Activated naive CD4-positive, alpha-beta T cell treated with anti-CD3 and anti-CD28 coated beads, Interleukin-2, amount 10 ng/mL, durations not matched to agents 7 days and 5 days (primary cell): ENCODE measurements around the gene TCF12.
"Not testable (repeated sequence)": the region's sequence is repeated elsewhere in the genome, so short reads cannot be mapped to it uniquely, and the experiment has no call there.

Source experiments
- CTCF ChIA-PET: fragments of 350-600 bp; sonication (Branson Sonifier 250); formaldehyde crosslinking; loops from one replicate; lab custom pipeline; 2021; ENCODE audit warnings: antibody characterized with exemption; lab: Charles Lee
- DNase-seq: peaks from one replicate; pipeline ENCODE4 v3.0.0-alpha.2; 2020
- H3K27ac Mint-ChIP-seq: one replicate; pipeline ENCODE4 v1.8.0; 2021; ENCODE audit warnings: mild to moderate bottlenecking, moderate library complexity, mixed read lengths
- H3K27me3 Mint-ChIP-seq: one replicate; pipeline ENCODE4 v1.8.0; 2021; ENCODE audit warnings: mild to moderate bottlenecking, mixed read lengths
- H3K36me3 Mint-ChIP-seq: one replicate; pipeline ENCODE4 v1.8.0; 2021; ENCODE audit warnings: mixed read lengths
- H3K4me1 Mint-ChIP-seq: one replicate; pipeline ENCODE4 v1.8.0; 2021; ENCODE audit warnings: mixed read lengths
- H3K4me3 Mint-ChIP-seq: one replicate; pipeline ENCODE4 v1.8.0; 2021; ENCODE audit warnings: mild to moderate bottlenecking, moderate library complexity, mixed read lengths
- H3K9me3 Mint-ChIP-seq: one replicate; pipeline ENCODE4 v1.8.0; 2021; ENCODE audit warnings: mixed read lengths

The TCF12 gene

GRCh38 chr15:56923174-56923591, 4.7 kb downstream of the TCF12 start:
- Mint-ChIP-seq H3K27ac (no peak overlapping the region), H3K4me1 (peaks cover 23% of the 10 kb centered on the region), H3K4me3 (no peak overlapping the region), H3K27me3 (no peaks in the 10 kb centered on the region), H3K9me3 (no peaks in the 10 kb centered on the region), H3K36me3 (peaks cover 45% of the 10 kb centered on the region)
- no peak for DNase-seq
- CTCF ChIA-PET = no interaction called here

GRCh38 chr15:56927816-56928215, 9.4 kb downstream of the TCF12 start:
- CTCF ChIA-PET = interaction anchor here (0.9 kb wide), 1 partner anchor 10 kb away, joined by 3 read pairs; the partner anchor contains the start of gene TCF12
- no peaks in the 10 kb centered on the region for H3K9me3 Mint-ChIP-seq
- peaks cover 54% of the 10 kb centered on the region for H3K36me3 Mint-ChIP-seq
- no peaks in the 10 kb centered on the region for H3K27me3 Mint-ChIP-seq
- DNase-seq = no peak
- no peak overlapping the region for H3K27ac Mint-ChIP-seq
- H3K4me1 Mint-ChIP-seq = peaks cover 26% of the 10 kb centered on the region
- no peak overlapping the region for H3K4me3 Mint-ChIP-seq

GRCh38 chr15:56929399-56929798, 11.0 kb downstream of the TCF12 start:
- Mint-ChIP-seq H3K9me3 (no peaks in the 10 kb centered on the region), H3K4me1 (peaks cover 20% of the 10 kb centered on the region), H3K27me3 (no peaks in the 10 kb centered on the region), H3K27ac (no peak overlapping the region), H3K4me3 (no peak overlapping the region), H3K36me3 (peaks cover 41% of the 10 kb centered on the region)
- no peak for DNase-seq
- CTCF ChIA-PET = interaction anchor here (0.8 kb wide), 1 partner anchor 110 kb away, joined by 3 read pairs; no protein-coding TSS in a partner anchor

- H3K27ac Mint-ChIP-seq = no peak overlapping the region
- no peak for DNase-seq
- CTCF ChIA-PET = interaction anchor here (0.8 kb wide), 1 partner anchor 111 kb away, joined by 3 read pairs; no protein-coding TSS in a partner anchor
- no peaks in the 10 kb centered on the region for H3K9me3 Mint-ChIP-seq
- H3K27me3 Mint-ChIP-seq = no peaks in the 10 kb centered on the region
- H3K4me1 Mint-ChIP-seq = peaks cover 20% of the 10 kb centered on the region
- H3K4me3 Mint-ChIP-seq = no peak overlapping the region
- peaks cover 42% of the 10 kb centered on the region for H3K36me3 Mint-ChIP-seq
These were observed 11.5 kb downstream of the TCF12 start for GRCh38 chr15:56929933-56930332.

GRCh38 chr15:56930669-56931313, 12.3 kb downstream of the TCF12 start:
- H3K4me1 Mint-ChIP-seq = peaks cover 17% of the 10 kb centered on the region
- DNase-seq = no peak
- no peak overlapping the region for H3K4me3 Mint-ChIP-seq
- H3K9me3 Mint-ChIP-seq = peaks cover 2% of the 10 kb centered on the region
- no peaks in the 10 kb centered on the region for H3K27me3 Mint-ChIP-seq
- no peak overlapping the region for H3K27ac Mint-ChIP-seq
- CTCF ChIA-PET = no interaction called here
- H3K36me3 Mint-ChIP-seq = peaks cover 38% of the 10 kb centered on the region

- Mint-ChIP-seq H3K4me3 (no peak overlapping the region), H3K27ac (no peak overlapping the region), H3K27me3 (no peaks in the 10 kb centered on the region), H3K4me1 (peaks cover 17% of the 10 kb centered on the region), H3K36me3 (peaks cover 39% of the 10 kb centered on the region), H3K9me3 (peaks cover 5% of the 10 kb centered on the region)
- DNase-seq = no peak
- CTCF ChIA-PET = interaction anchor here (1.4 kb wide), 1 partner anchor 17 kb away, joined by 4 read pairs; no protein-coding TSS in a partner anchor
These were observed 13.4 kb downstream of the TCF12 start for GRCh38 chr15:56931639-56932508.

DNA sequence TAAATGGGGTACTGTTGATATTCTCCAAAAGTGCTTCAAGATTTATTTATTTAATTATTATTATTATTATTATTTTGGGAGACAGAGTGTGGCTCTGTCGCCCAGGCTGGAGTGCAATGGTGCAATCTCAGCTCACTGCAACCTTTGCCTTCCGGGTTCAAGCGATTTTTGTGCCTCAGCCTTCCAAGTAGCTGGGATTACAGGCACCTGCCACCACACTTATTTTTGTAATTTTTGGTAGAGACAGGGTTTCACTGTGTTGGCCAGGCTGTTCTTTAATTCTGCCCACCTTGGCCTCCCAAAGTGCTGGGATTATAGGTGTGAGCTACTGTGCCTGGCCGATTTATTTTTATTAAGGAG, 14.0 kb downstream of the TCF12 start:
- not testable (repeated sequence) for H3K27me3 Mint-ChIP-seq, H3K27ac Mint-ChIP-seq, DNase-seq, H3K4me3 Mint-ChIP-seq, H3K9me3 Mint-ChIP-seq
- CTCF ChIA-PET = interaction anchor here (1.4 kb wide), 1 partner anchor 16 kb away, joined by 4 read pairs; no protein-coding TSS in a partner anchor
- Mint-ChIP-seq H3K4me1 (peaks cover 17% of the 10 kb centered on the region), H3K36me3 (peaks cover 41% of the 10 kb centered on the region)

DNA sequence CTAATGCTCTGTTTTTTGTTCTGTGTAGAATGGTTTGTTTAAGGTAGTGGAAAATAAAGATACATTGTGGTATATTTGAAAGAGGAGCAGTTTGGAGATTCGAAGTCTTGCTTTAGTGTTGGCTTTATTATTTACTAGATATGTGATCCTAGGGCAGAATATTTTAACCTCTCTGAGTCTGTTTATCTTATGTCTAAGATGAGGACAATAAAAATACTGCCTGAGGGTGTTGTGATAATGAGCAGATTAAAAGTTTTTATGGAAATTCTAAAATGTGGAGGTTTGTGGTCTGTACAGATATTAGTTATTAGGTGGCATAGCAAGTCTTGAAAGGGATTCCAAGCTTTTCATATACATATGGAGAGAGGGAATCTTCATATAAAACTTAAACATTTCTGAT, 15.0 kb downstream of the TCF12 start:
- CTCF ChIA-PET = interaction anchor here (1.4 kb wide), 1 partner anchor 15 kb away, joined by 4 read pairs; no protein-coding TSS in a partner anchor
- Mint-ChIP-seq H3K4me3 (no peak overlapping the region), H3K27ac (no peak overlapping the region), H3K36me3 (peaks cover 38% of the 10 kb centered on the region), H3K27me3 (no peaks in the 10 kb centered on the region), H3K4me1 (peaks cover 17% of the 10 kb centered on the region), H3K9me3 (peaks cover 5% of the 10 kb centered on the region)
- no peak for DNase-seq

DNA sequence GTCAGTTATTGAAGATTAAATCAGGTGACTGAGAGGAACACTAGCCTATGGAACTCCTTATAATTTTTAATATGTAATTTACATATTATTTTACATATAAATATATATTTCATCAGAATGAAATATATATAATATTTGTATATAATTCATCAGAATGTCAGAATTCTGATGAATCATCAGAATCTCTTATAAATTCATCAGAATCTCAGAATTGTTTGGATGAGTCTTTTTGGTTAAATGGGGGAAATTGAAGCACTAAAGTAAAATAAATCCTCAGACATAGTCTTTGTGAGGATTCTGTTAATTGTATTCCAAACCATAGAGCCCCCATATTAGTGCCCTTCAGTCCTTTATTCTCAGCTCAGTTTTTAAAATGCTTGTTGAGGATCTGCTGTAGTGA, 15.4 kb downstream of the TCF12 start:
- H3K27ac Mint-ChIP-seq = no peak overlapping the region
- no peak for DNase-seq
- peaks cover 17% of the 10 kb centered on the region for H3K4me1 Mint-ChIP-seq
- CTCF ChIA-PET = no interaction called here
- H3K36me3 Mint-ChIP-seq = peaks cover 36% of the 10 kb centered on the region
- H3K4me3 Mint-ChIP-seq = no peak overlapping the region
- no peaks in the 10 kb centered on the region for H3K27me3 Mint-ChIP-seq
- H3K9me3 Mint-ChIP-seq = peaks cover 5% of the 10 kb centered on the region

- Mint-ChIP-seq H3K4me3 (no peak overlapping the region), H3K36me3 (peaks cover 36% of the 10 kb centered on the region), H3K27ac (no peak overlapping the region), H3K27me3 (no peaks in the 10 kb centered on the region), H3K9me3 (peaks cover 5% of the 10 kb centered on the region), H3K4me1 (peaks cover 17% of the 10 kb centered on the region)
- CTCF ChIA-PET = no interaction called here
- DNase-seq = no peak
These were observed 15.8 kb downstream of the TCF12 start for GRCh38 chr15:56934269-56934668.

DNA sequence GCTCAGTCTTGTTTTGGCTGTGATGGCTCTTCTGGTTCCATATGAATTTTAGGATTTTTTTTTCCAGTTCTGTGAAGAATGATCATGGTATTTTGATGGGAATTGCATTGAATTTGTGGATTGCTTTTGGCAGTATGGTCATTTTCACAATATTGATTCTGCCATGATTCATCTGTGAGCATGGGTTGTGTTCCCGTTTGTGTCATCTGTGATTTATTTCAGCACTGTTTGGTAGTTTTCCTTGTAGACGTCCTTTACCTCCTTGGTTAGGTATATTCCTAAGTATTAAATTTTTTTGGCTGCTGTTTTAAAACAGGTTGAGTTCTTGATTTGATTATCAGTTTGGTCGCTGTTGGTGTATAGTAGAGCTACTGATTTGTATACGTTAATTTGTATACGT, 18.5 kb downstream of the TCF12 start:
- Mint-ChIP-seq H3K4me1 (peaks cover 4% of the 10 kb centered on the region), H3K36me3 (peaks cover 21% of the 10 kb centered on the region), H3K27ac (no peak overlapping the region), H3K27me3 (no peaks in the 10 kb centered on the region), H3K9me3 (peaks cover 5% of the 10 kb centered on the region), H3K4me3 (no peak overlapping the region)
- CTCF ChIA-PET = interaction anchor here (0.6 kb wide), 1 partner anchor 1043 kb away, joined by 3 read pairs; no protein-coding TSS in a partner anchor
- DNase-seq = no peak

DNA sequence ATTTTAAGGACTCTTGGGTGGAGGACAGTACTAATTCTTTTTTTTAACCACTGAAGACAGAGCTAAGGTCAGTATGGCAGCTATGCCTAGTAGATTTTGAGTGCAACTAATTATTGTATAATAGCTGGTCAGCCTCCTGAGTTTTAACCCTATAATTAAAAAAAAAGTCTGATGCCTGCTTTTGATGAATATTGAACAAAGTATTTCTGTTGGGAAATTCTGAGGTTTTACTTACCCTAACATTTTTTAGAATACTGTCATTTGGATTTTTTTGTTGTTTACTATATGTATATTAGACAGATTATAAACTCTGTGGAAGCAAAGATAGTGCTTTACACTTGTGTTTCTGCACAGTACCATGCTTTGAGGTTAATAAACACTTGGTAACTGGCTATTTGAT, 20.8 kb downstream of the TCF12 start:
- DNase-seq = no peak
- no peaks in the 10 kb centered on the region for H3K4me1 Mint-ChIP-seq
- H3K9me3 Mint-ChIP-seq = peaks cover 5% of the 10 kb centered on the region
- no peak overlapping the region for H3K4me3 Mint-ChIP-seq
- peaks cover 19% of the 10 kb centered on the region for H3K36me3 Mint-ChIP-seq
- no peak overlapping the region for H3K27ac Mint-ChIP-seq
- no peaks in the 10 kb centered on the region for H3K27me3 Mint-ChIP-seq
- CTCF ChIA-PET = no interaction called here

GRCh38 chr15:56940388-56940787, 21.9 kb downstream of the TCF12 start:
- no peak overlapping the region for H3K4me3 Mint-ChIP-seq
- peaks cover 19% of the 10 kb centered on the region for H3K36me3 Mint-ChIP-seq
- no peaks in the 10 kb centered on the region for H3K4me1 Mint-ChIP-seq
- CTCF ChIA-PET = no interaction called here
- DNase-seq = no peak
- no peaks in the 10 kb centered on the region for H3K27me3 Mint-ChIP-seq
- H3K9me3 Mint-ChIP-seq = peaks cover 7% of the 10 kb centered on the region
- no peak overlapping the region for H3K27ac Mint-ChIP-seq

DNA sequence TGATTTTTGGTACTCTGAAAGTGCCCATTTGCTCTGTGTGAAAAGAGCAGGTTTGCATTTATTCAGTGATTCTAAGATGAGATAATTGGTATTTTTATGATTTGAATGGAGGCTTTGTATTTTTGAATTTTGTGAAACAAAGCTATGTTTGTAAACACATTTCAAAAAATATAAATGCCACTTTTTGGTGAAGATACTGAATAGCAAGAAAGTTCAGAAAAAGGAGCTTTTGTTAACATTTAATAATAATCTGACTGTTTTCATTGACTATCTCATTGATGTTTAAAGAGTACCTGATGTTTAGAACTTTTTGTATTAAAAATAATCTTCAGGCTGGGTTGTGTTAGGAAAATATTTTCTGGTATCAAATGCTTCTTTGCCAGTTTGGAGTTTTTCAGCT, 23.7 kb downstream of the TCF12 start:
- DNase-seq = no peak
- CTCF ChIA-PET = no interaction called here
- Mint-ChIP-seq H3K9me3 (peaks cover 12% of the 10 kb centered on the region), H3K4me1 (no peaks in the 10 kb centered on the region), H3K27ac (no peak overlapping the region), H3K4me3 (no peak overlapping the region), H3K36me3 (peaks cover 20% of the 10 kb centered on the region), H3K27me3 (no peaks in the 10 kb centered on the region)
